HG03095 (cell line): Measurements from ENCODE around the gene VSX1.

ENCODE experiments used
- ATAC-seq: cut with Tn5 transposase; IDR thresholded peaks from one replicate; pipeline ENCODE4 v1.9.1; 2021; ENCODE audit warnings: moderate library complexity; ENCODE audit not compliant: unreplicated experiment

The VSX1 gene

GRCh38 chr20:25042531-25043498, 39.1 kb downstream of the VSX1 start:
- peak; percentile 90 for ATAC-seq

GRCh38 chr20:25041813-25042530, 40.0 kb downstream of the VSX1 start:
- no peak for ATAC-seq

GRCh38 chr20:25040438-25040831, 41.5 kb downstream of the VSX1 start:
- no peak for ATAC-seq

- no peak for ATAC-seq
Observed at GRCh38 chr20:25039697-25040437, 42.1 kb downstream of the VSX1 start.

GRCh38 chr20:25038591-25039015, 43.3 kb downstream of the VSX1 start:
- ATAC-seq, result no peak

- no peak for ATAC-seq
Observed at GRCh38 chr20:25038103-25038410, 43.9 kb downstream of the VSX1 start.

GRCh38 chr20:25037288-25038102, 44.4 kb downstream of the VSX1 start:
- ATAC-seq, result no peak

GRCh38 chr20:25036331-25036936, 45.5 kb downstream of the VSX1 start:
- no peak for ATAC-seq

GRCh38 chr20:25035921-25036320, 46.0 kb downstream of the VSX1 start:
- no peak for ATAC-seq

GRCh38 chr20:25033924-25034300, 48.0 kb downstream of the VSX1 start:
- ATAC-seq, result no peak

- no peak for ATAC-seq
Observed at GRCh38 chr20:25033265-25033923, 48.5 kb downstream of the VSX1 start.

GRCh38 chr20:25032478-25033264, 49.3 kb downstream of the VSX1 start:
- ATAC-seq, result no peak

GRCh38 chr20:25032065-25032477, 49.9 kb downstream of the VSX1 start:
- ATAC-seq, result no peak

GRCh38 chr20:25031241-25031640, 50.7 kb downstream of the VSX1 start:
- no peak for ATAC-seq

GRCh38 chr20:25030649-25031207, 51.2 kb downstream of the VSX1 start:
- no peak for ATAC-seq

- no peak for ATAC-seq
Observed at GRCh38 chr20:25030007-25030648, 51.8 kb downstream of the VSX1 start.

GRCh38 chr20:25025986-25026605, 55.8 kb downstream of the VSX1 start:
- ATAC-seq, result no peak
